IMR-90 (cell line): Measurements from ENCODE around the gene ABI3BP. TPM values are rescaled to one million over a fixed set of nuclear protein-coding genes. Genes with fewer than 3 reads are reported as not detected.

ENCODE experiments used
- ATAC-seq: fragments of 200-7000 bp; cut with Tn5 transposase; 2 replicates; pipeline ENCODE4 v1.9.1; 2020; ENCODE audit warnings: low read depth, mild to moderate bottlenecking, moderate library complexity
- BruUV-seq: library from RNA; stranded (reverse); fragments of 400-500 nt; replicated peaks from 2 replicates; lab custom pipeline; 2021; lab: Mats Ljungman, UMichigan
- CTCF ChIA-PET: fragments of 300-600 bp; formaldehyde crosslinking; extraction: SDS; loops from one replicate; lab custom pipeline; 2021; ENCODE audit warnings: antibody characterized with exemption; lab: Yijun Ruan, JAX
- POLR2A ChIA-PET: fragments of 300-600 bp; sonication (Branson Sonifier 250); formaldehyde crosslinking; loops from one replicate; lab custom pipeline; 2022; ENCODE audit warnings: antibody characterized with exemption; ENCODE audit not compliant: unreplicated experiment; lab: Charles Lee
- DNase-seq: peaks from one replicate; pipeline ENCODE4 v3.0.0; 2013
- H2AFZ ChIP-seq: replicated peaks from 2 replicates; pipeline ENCODE3; 2013; ENCODE audit warnings: low read length, mild to moderate bottlenecking; ENCODE audit not compliant: poor library complexity
- H2AK5ac ChIP-seq: 2 replicates; pipeline ENCODE4 v1.6.1; 2013; ENCODE audit warnings: low read depth, low read length, inconsistent platforms
- H2AK9ac ChIP-seq: replicated peaks from 2 replicates; pipeline ENCODE3; 2013; ENCODE audit warnings: mild to moderate bottlenecking, low read depth, low read length, moderate library complexity; ENCODE audit not compliant: poor library complexity
- H2BK120ac ChIP-seq: 2 replicates; pipeline ENCODE4 v1.6.1; 2013; ENCODE audit warnings: low read depth, low read length, inconsistent platforms
- H2BK15ac ChIP-seq: 3 replicates; pipeline ENCODE4 v1.6.1; 2013; ENCODE audit warnings: low read depth, low read length, inconsistent platforms
- H2BK20ac ChIP-seq: 2 replicates; pipeline ENCODE4 v1.6.1; 2013; ENCODE audit warnings: low read depth, mild to moderate bottlenecking, inconsistent platforms, low read length, moderate library complexity
- H2BK5ac ChIP-seq: 2 replicates; pipeline ENCODE4 v1.6.1; 2013; ENCODE audit warnings: mild to moderate bottlenecking, low read depth, low read length, inconsistent platforms; ENCODE audit not compliant: poor library complexity, severe bottlenecking
- H3K14ac ChIP-seq: replicated peaks from 2 replicates; pipeline ENCODE4 v1.6.1; 2013; ENCODE audit warnings: low read depth, low read length, inconsistent platforms
- H3K18ac ChIP-seq: 2 replicates; pipeline ENCODE4 v1.6.1; 2013; ENCODE audit warnings: low read depth, low read length, control low read depth
- H3K23ac ChIP-seq: 2 replicates; pipeline ENCODE4 v1.6.1; 2013; ENCODE audit warnings: low read depth, low read length, inconsistent platforms
- H3K27ac ChIP-seq: 2 replicates; pipeline ENCODE4 v1.5.1; 2013; ENCODE audit warnings: mild to moderate bottlenecking, control low read depth, low read length; ENCODE audit not compliant: insufficient read depth
- H3K27me3 ChIP-seq: 2 replicates; pipeline ENCODE4 v1.6.1; 2013; ENCODE audit warnings: low read length; ENCODE audit not compliant: control insufficient read depth, insufficient read depth
- H3K36me3 ChIP-seq: 2 replicates; pipeline ENCODE4 v1.6.1; 2013; ENCODE audit warnings: low read length, mixed read lengths; ENCODE audit not compliant: control insufficient read depth, insufficient read depth
- H3K4ac ChIP-seq: 2 replicates; pipeline ENCODE4 v1.6.1; 2013; ENCODE audit warnings: low read depth, low read length, inconsistent platforms
- H3K4me1 ChIP-seq: 2 replicates; pipeline ENCODE4 v1.6.1; 2013; ENCODE audit warnings: low read length, mixed read lengths; ENCODE audit not compliant: control insufficient read depth, insufficient read depth
- H3K4me2 ChIP-seq: 2 replicates; pipeline ENCODE4 v1.6.1; 2013; ENCODE audit warnings: low read depth, mild to moderate bottlenecking, control low read depth, low read length, moderate library complexity
- H3K4me3 ChIP-seq: 2 replicates; pipeline ENCODE4 v1.5.1; 2013; ENCODE audit warnings: low read depth, mild to moderate bottlenecking, control low read depth, low read length, moderate library complexity; ENCODE audit not compliant: insufficient read depth
- H3K56ac ChIP-seq: 2 replicates; pipeline ENCODE4 v1.6.1; 2013; ENCODE audit warnings: low read length, inconsistent platforms; ENCODE audit not compliant: insufficient read depth; ENCODE audit errors: extremely low read depth
- H3K79me1 ChIP-seq, 2 experiments: 2 replicates each; pipeline ENCODE4 v1.6.1; 2013; ENCODE audit warnings: low read length in 2 of 2, inconsistent platforms in 1 of 2, low read depth in 1 of 2
- H3K9ac ChIP-seq: 2 replicates; pipeline ENCODE4 v1.6.1; 2013; ENCODE audit warnings: low read depth, low read length, control low read depth
- H3K9me1 ChIP-seq: 2 replicates; pipeline ENCODE4 v1.6.1; 2013; ENCODE audit warnings: low read length, inconsistent platforms; ENCODE audit not compliant: insufficient read depth
- H3K9me3 ChIP-seq: 2 replicates; pipeline ENCODE4 v1.6.1; 2013; ENCODE audit warnings: low read length; ENCODE audit not compliant: control insufficient read depth, insufficient read depth
- H4K20me1 ChIP-seq: 2 replicates; pipeline ENCODE4 v1.6.1; 2013; ENCODE audit warnings: low read length, inconsistent platforms; ENCODE audit not compliant: insufficient read depth
- H4K5ac ChIP-seq: 2 replicates; pipeline ENCODE4 v1.6.1; 2013; ENCODE audit warnings: mild to moderate bottlenecking, low read depth, low read length, control low read depth
- H4K8ac ChIP-seq, 2 experiments: 2 replicates each; pipeline ENCODE4 v1.6.1; 2013; ENCODE audit warnings: low read depth in 2 of 2, low read length in 2 of 2, control low read depth in 1 of 2, inconsistent platforms in 1 of 2
- H4K91ac ChIP-seq: 2 replicates; pipeline ENCODE4 v1.6.1; 2013; ENCODE audit warnings: low read depth, low read length, inconsistent platforms; ENCODE audit not compliant: insufficient read depth
- BHLHE40 ChIP-seq: fragments of 150-350 bp; IDR thresholded peaks from 2 replicates; pipeline ENCODE4 v1.6.1; 2016; ENCODE audit warnings: mild to moderate bottlenecking, low read depth, low read length
- CEBPB ChIP-seq: IDR thresholded peaks from 2 replicates; pipeline ENCODE4 v1.6.1; 2012; ENCODE audit warnings: low read depth, low read length, improper control_type of control experiment
- CHD1 ChIP-seq: IDR thresholded peaks from 2 replicates; pipeline ENCODE4 v1.6.1; 2012; ENCODE audit warnings: low read depth, low read length, improper control_type of control experiment
- CTCF ChIP-seq: conservative IDR thresholded peaks from 2 replicates; pipeline ENCODE4 v1.5.1; 2012; ENCODE audit warnings: mild to moderate bottlenecking, low read depth, low read length, improper control_type of control experiment
- ELK1 ChIP-seq: fragments of 150-350 bp; IDR thresholded peaks from 2 replicates; pipeline ENCODE4 v1.6.1; 2016; ENCODE audit warnings: low read depth, mild to moderate bottlenecking, low read length, moderate library complexity, borderline replicate concordance
- FOS ChIP-seq: fragments of 150-350 bp; IDR thresholded peaks from 2 replicates; pipeline ENCODE4 v1.6.1; 2016; ENCODE audit warnings: low read depth, low read length
- MAFK ChIP-seq: IDR thresholded peaks from 2 replicates; pipeline ENCODE4 v1.6.1; 2012; ENCODE audit warnings: low read depth, low read length, improper control_type of control experiment
- MAZ ChIP-seq: IDR thresholded peaks from 2 replicates; pipeline ENCODE4 v1.6.1; 2012; ENCODE audit warnings: low read depth, mild to moderate bottlenecking, low read length, improper control_type of control experiment, moderate library complexity, borderline replicate concordance
- MXI1 ChIP-seq: IDR thresholded peaks from 2 replicates; pipeline ENCODE4 v1.6.1; 2012; ENCODE audit warnings: low read depth, mild to moderate bottlenecking, low read length, moderate library complexity, borderline replicate concordance
- NFE2L2 ChIP-seq: fragments of 150-350 bp; IDR thresholded peaks from 2 replicates; pipeline ENCODE4 v1.6.1; 2016; ENCODE audit warnings: low read depth, mild to moderate bottlenecking, low read length
- POLR2A ChIP-seq: IDR thresholded peaks from 2 replicates; pipeline ENCODE4 v1.6.1; 2012; ENCODE audit warnings: mild to moderate bottlenecking, low read depth, low read length
- RAD21 ChIP-seq: IDR thresholded peaks from 2 replicates; pipeline ENCODE4 v1.6.1; 2012; ENCODE audit warnings: low read length, improper control_type of control experiment
- RCOR1 ChIP-seq: IDR thresholded peaks from 2 replicates; pipeline ENCODE4 v1.6.1; 2012; ENCODE audit warnings: mild to moderate bottlenecking, low read length, improper control_type of control experiment; ENCODE audit not compliant: insufficient replicate concordance
- RFX5 ChIP-seq: IDR thresholded peaks from 2 replicates; pipeline ENCODE4 v1.8.0; 2012; ENCODE audit warnings: low read depth, mild to moderate bottlenecking, low read length, moderate library complexity
- SMC3 ChIP-seq: fragments of 150-350 bp; IDR thresholded peaks from 2 replicates; pipeline ENCODE4 v1.6.1; 2016; ENCODE audit warnings: low read depth, mild to moderate bottlenecking, antibody characterized with exemption, low read length, moderate library complexity
- WGBS, 2 experiments: methylation state at CpG; one replicate each; pipeline versions ENCODE4 v1.1.5 to v1.1.7; 2013; ENCODE audit warnings: missing lambda C conversion rate in 2 of 2; ENCODE audit not compliant: insufficient read length in 1 of 2; ENCODE audit errors: extremely low coverage in 2 of 2; 5-methylcytosine and 5-hydroxymethylcytosine counted together
- dilution Hi-C: fragments of 300-500 bp; cut with HindIII; formaldehyde crosslinking; loops from one replicate; pipeline ENCODE4 v1.14.3; 2018; ENCODE audit warnings: low sequenced_read_pairs; ENCODE audit not compliant: unreplicated experiment
- in situ Hi-C: fragments of 300-500 bp; cut with MboI; formaldehyde crosslinking; loops from 3 replicates; pipeline ENCODE4 v1.14.3; 2019; ENCODE audit warnings: low sequenced_read_pairs, inconsistent platforms, mixed read lengths
- intact Hi-C: fragments of 100-400 bp; cut with micrococcal nuclease; formaldehyde crosslinking; loops from 2 replicates; pipeline ENCODE4 v1.10.0; 2022
- polyA plus RNA-seq, 3 experiments: library from polyadenylated mRNA; depleted of rRNA; stranded (reverse); fragments of >200 nt; gene quantifications; 2 replicates each; pipeline ENCODE4 v1.2.3, GENCODE V29; 2012; ENCODE audit warnings: low replicate concordance in 1 of 3
- total RNA-seq: library from RNA; depleted of rRNA; stranded (reverse); fragments of >200 nt; gene quantifications from 2 replicates; pipeline ENCODE4 v1.2.3, GENCODE V29; 2012
- TF ChIP-seq, protein P1 (sequence below): fragments of 150-350 bp; IDR thresholded peaks from 2 replicates; pipeline ENCODE4 v1.6.1; 2017; ENCODE audit warnings: mild to moderate bottlenecking, antibody characterized with exemption, low read length, low read depth

Gene ABI3BP
- total and polyA plus RNA-seq, 2 of the 4 experiments (the other 2 are of a cell fraction), result 3.0 to 26.7 TPM

GRCh38 chr3:100877286-100877685 is 115.9 kb downstream of the ABI3BP start:
- Histone ChIP-seq H2AFZ (no peak overlapping the region), H3K36me3 (no peaks in the 10 kb centered on the region), H2AK9ac (no peak overlapping the region), H3K27me3 (peaks cover 2% of the 10 kb centered on the region; the same call in 1 of the 2 replicates), H2BK5ac (no peak overlapping the region), H3K27ac (no peak overlapping the region), H4K5ac (no peak overlapping the region), H2BK15ac (no peak overlapping the region), H3K4me2 (no peak overlapping the region), H4K8ac (no peak overlapping the region), H4K20me1 (no peaks in the 10 kb centered on the region), H2BK120ac (no peak overlapping the region), H3K9me3 (no peaks in the 10 kb centered on the region), H3K4me1 (peaks cover 5% of the 10 kb centered on the region; the same call in 1 of the 2 replicates), H3K4me3 (no peak overlapping the region), H4K91ac (no peak overlapping the region), H3K56ac (no peak overlapping the region), H3K23ac (no peak overlapping the region), H3K9ac (no peak overlapping the region), H3K18ac (no peak overlapping the region), H3K14ac (no peak overlapping the region), H3K9me1 (no peaks in the 10 kb centered on the region), H2BK20ac (no peak overlapping the region), H3K79me1 (no peaks in the 10 kb centered on the region), H3K4ac (no peak overlapping the region), H2AK5ac (no peak overlapping the region)
- intact Hi-C loops, result no loop called here
- no TSS peak for BruUV-seq
- WGBS, 2 experiments, result no CpG with 5 or more reads among the region's 2 CpGs
- ChIA-PET POLR2A (no interaction called here), CTCF (interaction anchor here (0.7 kb wide), 1 partner anchor 14 kb away, joined by 3 read pairs; no protein-coding TSS in a partner anchor)
- TF ChIP-seq MXI1, result no peak
- TF ChIP-seq RAD21, result no peak
- TF ChIP-seq NFE2L2, result no peak
- TF ChIP-seq, protein P1, sequence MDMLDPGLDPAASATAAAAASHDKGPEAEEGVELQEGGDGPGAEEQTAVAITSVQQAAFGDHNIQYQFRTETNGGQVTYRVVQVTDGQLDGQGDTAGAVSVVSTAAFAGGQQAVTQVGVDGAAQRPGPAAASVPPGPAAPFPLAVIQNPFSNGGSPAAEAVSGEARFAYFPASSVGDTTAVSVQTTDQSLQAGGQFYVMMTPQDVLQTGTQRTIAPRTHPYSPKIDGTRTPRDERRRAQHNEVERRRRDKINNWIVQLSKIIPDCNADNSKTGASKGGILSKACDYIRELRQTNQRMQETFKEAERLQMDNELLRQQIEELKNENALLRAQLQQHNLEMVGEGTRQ, result no peak
- TF ChIP-seq ELK1, result no peak
- no peak for TF ChIP-seq MAZ
- no peak for TF ChIP-seq SMC3
- TF ChIP-seq RFX5, result no peak
- TF ChIP-seq POLR2A, result no peak
- no peak for TF ChIP-seq CHD1
- no peak for TF ChIP-seq FOS
- no peak for TF ChIP-seq RCOR1
- no peak for TF ChIP-seq CTCF
- no peak for TF ChIP-seq CEBPB
- no peak for TF ChIP-seq MAFK
- TF ChIP-seq BHLHE40, result no peak
- ATAC-seq, result no peak
- no peak for DNase-seq
- dilution Hi-C loops, result no loop called here
- in situ Hi-C loops, result no loop called here
